Hepatocyte (in vitro differentiated cells): ENCODE measurements around the gene SGPL1. TPM values are rescaled to one million over a fixed set of nuclear protein-coding genes. Genes with fewer than 3 reads are reported as not detected.

Experiments used
- DNase-seq: peaks from one replicate; pipeline ENCODE4 v3.0.0-alpha.2; 2016; ENCODE audit warnings: low spot score
- H2AFZ ChIP-seq: fragments of 200-600 bp; sonication (generic); 2 replicates; pipeline ENCODE4 v1.6.0; 2016; ENCODE audit warnings: antibody characterized with exemption, mild to moderate bottlenecking
- H3K27ac ChIP-seq: fragments of 200-600 bp; sonication (generic); 2 replicates; pipeline ENCODE4 v1.5.1; 2016; ENCODE audit warnings: mild to moderate bottlenecking
- H3K27me3 ChIP-seq: fragments of 200-600 bp; sonication (generic); 2 replicates; pipeline ENCODE4 v1.6.1; 2016
- H3K36me3 ChIP-seq: fragments of 200-600 bp; sonication (generic); replicated peaks from 2 replicates; pipeline ENCODE4 v1.5.1; 2016; ENCODE audit warnings: low read depth; ENCODE audit not compliant: insufficient read depth
- H3K4me1 ChIP-seq: fragments of 200-600 bp; sonication (generic); 2 replicates; pipeline ENCODE4 v1.5.1; 2016; ENCODE audit warnings: mild to moderate bottlenecking, moderate library complexity; ENCODE audit not compliant: insufficient read depth
- H3K4me2 ChIP-seq: fragments of 200-600 bp; sonication (generic); 2 replicates; pipeline ENCODE4 v1.6.0; 2016
- H3K4me3 ChIP-seq: fragments of 200-600 bp; sonication (generic); 2 replicates; pipeline ENCODE4 v1.5.1; 2016; ENCODE audit warnings: mild to moderate bottlenecking
- H3K79me2 ChIP-seq: fragments of 200-600 bp; sonication (generic); 2 replicates; pipeline ENCODE4 v1.6.0; 2017; ENCODE audit warnings: mild to moderate bottlenecking
- H3K9me2 ChIP-seq: fragments of 200-600 bp; sonication (generic); replicated peaks from 2 replicates; pipeline ENCODE4 v1.6.0; 2017; ENCODE audit warnings: mild to moderate bottlenecking; ENCODE audit not compliant: insufficient read depth
- H3K9me3 ChIP-seq: fragments of 200-600 bp; sonication (generic); 2 replicates; pipeline ENCODE4 v1.5.1; 2016; ENCODE audit warnings: low read depth, mild to moderate bottlenecking
- H4K20me1 ChIP-seq: fragments of 200-600 bp; sonication (generic); 2 replicates; pipeline ENCODE4 v1.6.0; 2016; ENCODE audit warnings: mild to moderate bottlenecking; ENCODE audit not compliant: insufficient read depth, poor library complexity, severe bottlenecking
- CTCF ChIP-seq: fragments of 200-600 bp; sonication (generic); IDR thresholded peaks from 2 replicates; pipeline ENCODE4 v1.5.1; 2016; ENCODE audit warnings: antibody characterized with exemption, mild to moderate bottlenecking; ENCODE audit not compliant: poor library complexity
- EZH2 ChIP-seq: fragments of 200-600 bp; sonication (generic); IDR thresholded peaks from 2 replicates; pipeline ENCODE4 v1.6.1; 2016; ENCODE audit warnings: antibody characterized with exemption, mild to moderate bottlenecking, borderline replicate concordance
- EZH2phosphoT487 ChIP-seq: fragments of 200-600 bp; sonication (generic); IDR thresholded peaks from one replicate; pipeline ENCODE4 v1.6.1; 2018; ENCODE audit warnings: antibody characterized with exemption, mild to moderate bottlenecking, low read depth, moderate library complexity; ENCODE audit not compliant: unreplicated experiment, severe bottlenecking
- WGBS: methylation state at CpG from one replicate; pipeline ENCODE4 v1.1.6; 2016; ENCODE audit warnings: low lambda C conversion rate; ENCODE audit errors: missing lambda C conversion rate; 5-methylcytosine and 5-hydroxymethylcytosine counted together
- polyA plus RNA-seq: library from polyadenylated mRNA; unstranded; fragments of >200 nt; fragmentation: Nextera tagmentation; extraction: Ambion mirVana; gene quantifications from 2 replicates; pipeline ENCODE4 v1.2.1, GENCODE V29; 2016
- total RNA-seq: library from RNA; depleted of rRNA; stranded (reverse); fragments of >200 nt; gene quantifications from 2 replicates; pipeline ENCODE4 v1.2.3, GENCODE V29; 2014

Gene SGPL1
- total and polyA plus RNA-seq, 2 experiments from 2014 or later: 20.2 to 43.5 TPM

GRCh38 chr10:70863470-70864160 lies 47.9 kb downstream of the SGPL1 start:
- no peaks in the 10 kb centered on the region for H3K79me2 ChIP-seq
- H3K4me2 ChIP-seq: no peak overlapping the region
- TF ChIP-seq EZH2phosphoT487: no peak
- no peak for TF ChIP-seq CTCF
- no peak for TF ChIP-seq EZH2
- H3K36me3 ChIP-seq: no peaks in the 10 kb centered on the region
- no peaks in the 10 kb centered on the region for H4K20me1 ChIP-seq
- DNase-seq: no peak
- H3K4me3 ChIP-seq: no peak overlapping the region
- no peak overlapping the region for H3K27ac ChIP-seq
- no peaks in the 10 kb centered on the region for H3K4me1 ChIP-seq
- no peaks in the 10 kb centered on the region for H3K27me3 ChIP-seq
- no peaks in the 10 kb centered on the region for H3K9me3 ChIP-seq
- no peaks in the 10 kb centered on the region for H3K9me2 ChIP-seq
- no peak overlapping the region for H2AFZ ChIP-seq

GRCh38 chr10:70864935-70865334 lies 49.2 kb downstream of the SGPL1 start:
- H4K20me1 ChIP-seq: no peaks in the 10 kb centered on the region
- H3K36me3 ChIP-seq: no peaks in the 10 kb centered on the region
- H2AFZ ChIP-seq: no peak overlapping the region

GRCh38 chr10:70866424-70866823 lies 50.7 kb downstream of the SGPL1 start:
- no peak for DNase-seq
- Histone ChIP-seq H3K9me2 (no peaks in the 10 kb centered on the region), H3K4me2 (no peak overlapping the region), H3K9me3 (no peaks in the 10 kb centered on the region), H3K4me1 (no peaks in the 10 kb centered on the region), H2AFZ (no peak overlapping the region), H3K27ac (no peak overlapping the region), H3K36me3 (no peaks in the 10 kb centered on the region), H3K4me3 (no peak overlapping the region), H4K20me1 (no peaks in the 10 kb centered on the region), H3K79me2 (no peaks in the 10 kb centered on the region), H3K27me3 (no peaks in the 10 kb centered on the region)
- 93% methylated on average over 4 of the region's 4 CpGs for WGBS
- TF ChIP-seq EZH2phosphoT487 (no peak), EZH2 (no peak), CTCF (no peak)

More at GRCh38 chr10:70864935-70865334, 49.2 kb downstream of the SGPL1 start:
- 100% methylated on average over 1 of the region's 1 CpG for WGBS
- no peak overlapping the region for H3K4me3 ChIP-seq
- no peaks in the 10 kb centered on the region for H3K9me3 ChIP-seq
- TF ChIP-seq EZH2phosphoT487 (no peak), CTCF (no peak), EZH2 (no peak)
- no peaks in the 10 kb centered on the region for H3K79me2 ChIP-seq
- no peak for DNase-seq
- no peaks in the 10 kb centered on the region for H3K27me3 ChIP-seq
- no peak overlapping the region for H3K27ac ChIP-seq
- H3K9me2 ChIP-seq: no peaks in the 10 kb centered on the region
- H3K4me1 ChIP-seq: no peaks in the 10 kb centered on the region
- H3K4me2 ChIP-seq: no peak overlapping the region

DNA sequence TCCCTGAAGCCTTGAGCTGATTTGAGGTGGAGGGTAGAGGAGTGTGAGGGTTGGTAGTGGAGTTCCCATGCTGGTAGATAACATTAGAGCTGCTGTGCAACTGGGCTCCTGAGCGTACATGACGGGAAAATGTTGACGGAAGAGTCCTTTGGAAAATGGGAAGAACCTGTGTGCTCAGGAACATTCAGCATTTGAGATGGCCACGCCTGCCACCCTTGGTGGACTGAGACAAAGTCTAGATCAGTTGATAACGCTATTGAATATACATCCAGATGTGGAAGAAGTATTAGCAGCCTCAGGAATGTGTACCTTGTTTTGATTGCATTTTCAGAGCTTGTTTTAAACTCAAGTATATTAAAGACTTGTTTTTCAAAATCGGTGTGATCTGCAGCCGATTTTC lies 56.5 kb downstream of the SGPL1 start:
- TF ChIP-seq EZH2phosphoT487 (no peak), EZH2 (no peak), CTCF (no peak)
- H3K4me3 ChIP-seq: no peak overlapping the region
- 88% methylated on average over 7 of the region's 7 CpGs for WGBS

More for the DNA sequence above, 56.5 kb downstream of the SGPL1 start:
- H3K9me2 ChIP-seq: no peaks in the 10 kb centered on the region
- no peak overlapping the region for H3K27ac ChIP-seq
- H3K79me2 ChIP-seq: no peaks in the 10 kb centered on the region
- no peaks in the 10 kb centered on the region for H3K27me3 ChIP-seq
- no peaks in the 10 kb centered on the region for H3K4me1 ChIP-seq
- DNase-seq: no peak
- H2AFZ ChIP-seq: no peak overlapping the region
- no peak overlapping the region for H3K4me2 ChIP-seq
- H3K9me3 ChIP-seq: no peaks in the 10 kb centered on the region
- H3K36me3 ChIP-seq: no peaks in the 10 kb centered on the region
- no peaks in the 10 kb centered on the region for H4K20me1 ChIP-seq
